ENCODE data around the gene DIAPH1. TPM values are rescaled to one million over a fixed set of nuclear protein-coding genes. Genes with fewer than 3 reads are reported as not detected.

DIAPH1 gene
- total and polyA plus RNA-seq, 11 donors: 29.9 to 137 (median 61.5) TPM

- no peak overlapping the region for H3K27ac ChIP-seq
- H3K27me3 ChIP-seq: no peaks in the 10 kb centered on the region
- ATAC-seq (no peak), DNase-seq (no peak)
- 89 to 93% (median 90%) methylated on average over 5 of the region's 5 CpGs for WGBS, 4 donors
- no peak for TF ChIP-seq POLR2A (IDR thresholded peaks at IDR 0.05)
- TF ChIP-seq, protein P1, sequence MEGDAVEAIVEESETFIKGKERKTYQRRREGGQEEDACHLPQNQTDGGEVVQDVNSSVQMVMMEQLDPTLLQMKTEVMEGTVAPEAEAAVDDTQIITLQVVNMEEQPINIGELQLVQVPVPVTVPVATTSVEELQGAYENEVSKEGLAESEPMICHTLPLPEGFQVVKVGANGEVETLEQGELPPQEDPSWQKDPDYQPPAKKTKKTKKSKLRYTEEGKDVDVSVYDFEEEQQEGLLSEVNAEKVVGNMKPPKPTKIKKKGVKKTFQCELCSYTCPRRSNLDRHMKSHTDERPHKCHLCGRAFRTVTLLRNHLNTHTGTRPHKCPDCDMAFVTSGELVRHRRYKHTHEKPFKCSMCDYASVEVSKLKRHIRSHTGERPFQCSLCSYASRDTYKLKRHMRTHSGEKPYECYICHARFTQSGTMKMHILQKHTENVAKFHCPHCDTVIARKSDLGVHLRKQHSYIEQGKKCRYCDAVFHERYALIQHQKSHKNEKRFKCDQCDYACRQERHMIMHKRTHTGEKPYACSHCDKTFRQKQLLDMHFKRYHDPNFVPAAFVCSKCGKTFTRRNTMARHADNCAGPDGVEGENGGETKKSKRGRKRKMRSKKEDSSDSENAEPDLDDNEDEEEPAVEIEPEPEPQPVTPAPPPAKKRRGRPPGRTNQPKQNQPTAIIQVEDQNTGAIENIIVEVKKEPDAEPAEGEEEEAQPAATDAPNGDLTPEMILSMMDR (IDR thresholded peaks at IDR 0.05): no peak
- intact Hi-C loops (cut with DNase I): no loop called here
- H3K9me3 ChIP-seq: no peaks in the 10 kb centered on the region
- peaks cover 0 to 18% (median 11%) of the 10 kb centered on the region in 12 donors for H3K4me1 ChIP-seq
- H3K4me3 ChIP-seq: no peak overlapping the region
- peaks cover 0 to 49% (median 12%) of the 10 kb centered on the region in 9 donors for H3K36me3 ChIP-seq
Observed at GRCh38 chr5:141647242-141647641, 28.4 kb upstream of the DIAPH1 start.

DNA sequence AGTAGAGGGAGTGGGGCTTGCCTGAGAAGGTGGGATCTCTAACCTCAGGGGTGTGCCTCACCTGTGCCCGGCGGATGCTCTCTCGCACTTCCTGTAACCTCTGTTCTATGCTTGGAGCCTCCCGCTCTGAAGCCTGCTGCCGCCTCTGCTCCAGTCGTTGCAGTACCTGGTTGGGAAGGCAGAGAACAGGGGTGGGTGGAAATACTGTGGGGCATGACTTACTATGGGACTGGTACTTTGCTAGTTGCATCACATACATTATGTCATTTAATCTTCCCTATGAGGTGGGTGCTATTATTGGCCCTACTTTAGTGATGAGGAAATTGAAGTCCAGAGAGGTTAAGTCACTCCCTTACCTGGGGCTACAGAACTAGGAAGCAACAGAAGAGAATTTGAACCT, 27.2 kb upstream of the DIAPH1 start:
- no peak for DNase-seq
- WGBS, 4 donors: 90 to 93% (median 92%) methylated on average over 6 of the region's 6 CpGs
- TF ChIP-seq, protein P1 (IDR thresholded peaks at IDR 0.05): no peak
- TF ChIP-seq POLR2A (IDR thresholded peaks at IDR 0.05): no peak
- intact Hi-C loops (cut with DNase I): no loop called here
- ATAC-seq: no peak
- Histone ChIP-seq H3K27me3 (no peaks in the 10 kb centered on the region), H3K4me3 (no peak overlapping the region), H3K27ac (no peak overlapping the region), H3K4me1 (peaks cover 0 to 12% (median 5%) of the 10 kb centered on the region in 12 donors), H3K9me3 (no peaks in the 10 kb centered on the region), H3K36me3 (peaks cover 0 to 54% (median 12%) of the 10 kb centered on the region in 9 donors)

GRCh38 chr5:141641634-141642267, 23.0 kb upstream of the DIAPH1 start:
- ATAC-seq (no peak), DNase-seq (no peak)
- Histone ChIP-seq H3K9me3 (no peaks in the 10 kb centered on the region), H3K27me3 (no peaks in the 10 kb centered on the region), H3K27ac (no peak overlapping the region), H3K4me3 (no peak overlapping the region), H3K36me3 (peaks cover 0 to 41% (median 11%) of the 10 kb centered on the region in 9 donors), H3K4me1 (peaks cover 0 to 15% (median 8%) of the 10 kb centered on the region in 12 donors)
- 89 to 92% (median 89%) methylated on average over 2 of the region's 2 CpGs for WGBS, 4 donors
- intact Hi-C loops (cut with DNase I): no loop called here
- no peak for TF ChIP-seq POLR2A (IDR thresholded peaks at IDR 0.05)
- TF ChIP-seq, protein P1 (IDR thresholded peaks at IDR 0.05): no peak

- H3K4me1 ChIP-seq: peaks cover 2 to 20% (median 13%) of the 10 kb centered on the region in 12 donors
- no peak overlapping the region for H3K4me3 ChIP-seq
- intact Hi-C loops (cut with DNase I): no loop called here
- peaks cover 0 to 31% (median 5%) of the 10 kb centered on the region in 9 donors for H3K36me3 ChIP-seq
- H3K9me3 ChIP-seq: no peaks in the 10 kb centered on the region
- H3K27ac ChIP-seq: no peak overlapping the region
- 88 to 93% (median 90%) methylated on average over 9 of the region's 9 CpGs for WGBS, 4 donors
- no peak for ATAC-seq
- H3K27me3 ChIP-seq: no peaks in the 10 kb centered on the region
- DNase-seq: no peak
- no peak for TF ChIP-seq POLR2A (IDR thresholded peaks at IDR 0.05)
- TF ChIP-seq, protein P1 (IDR thresholded peaks at IDR 0.05): no peak
Observed at GRCh38 chr5:141640698-141641097, 21.9 kb upstream of the DIAPH1 start.
